Stimulated activated naive CD4-positive, alpha-beta T cell treated with Interleukin-2 at 50 U/mL for 16 hours (primary cell): Measurements from ENCODE around the gene GPR146.
A peak's percentile ranks its signal among the peaks of the same experiment; 100 is the strongest.
"Not testable (repeated sequence)": the region's sequence is repeated elsewhere in the genome, so short reads cannot be mapped to it uniquely, and the experiment has no call there.

Source experiments
- DNase-seq: peaks from one replicate; lab custom pipeline; 2025; lab: John Stamatoyannopoulos, UW

GPR146 gene

DNA sequence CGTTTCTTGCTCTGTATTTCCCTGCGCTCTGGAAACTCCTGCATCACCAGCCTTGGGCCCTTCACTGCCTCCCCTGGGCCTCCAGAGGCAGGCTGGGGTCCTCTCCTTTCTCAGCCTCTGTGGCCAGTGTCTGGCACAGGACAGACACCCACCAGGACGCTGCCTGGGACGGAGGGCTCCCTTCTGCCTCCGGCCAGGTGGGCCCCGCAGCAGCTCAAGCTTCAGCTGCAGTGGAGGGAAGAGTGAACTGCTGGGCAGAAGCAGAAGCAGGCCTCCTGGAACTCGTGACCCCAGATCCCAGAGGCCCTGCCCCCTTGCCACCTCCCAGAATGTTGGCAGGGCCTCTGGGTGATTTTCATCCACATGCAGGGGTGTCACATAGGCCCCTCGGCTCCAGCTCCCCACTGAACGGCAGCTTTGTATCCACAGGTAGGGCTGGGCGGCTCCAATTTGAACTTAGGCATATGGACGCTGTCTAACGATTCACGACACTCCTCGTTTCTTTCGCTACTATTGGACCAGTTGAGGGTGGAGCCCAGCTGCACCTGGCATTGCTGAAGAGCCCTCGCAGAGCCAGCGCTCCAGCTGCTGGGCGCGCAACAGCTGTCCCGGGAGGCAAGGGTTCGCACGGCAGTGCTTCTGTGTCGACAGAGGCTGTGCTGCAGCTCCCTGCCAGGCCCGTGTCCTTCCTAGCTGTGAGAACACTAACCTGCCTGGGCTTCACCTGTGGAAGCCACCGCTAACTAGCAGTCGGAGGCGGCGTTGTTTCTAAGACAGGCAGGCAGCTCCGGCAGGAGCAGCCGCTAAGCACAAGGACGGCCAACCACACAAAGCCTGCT is 18.4 kb upstream of the GPR146 start:
- no peak for DNase-seq

DNA sequence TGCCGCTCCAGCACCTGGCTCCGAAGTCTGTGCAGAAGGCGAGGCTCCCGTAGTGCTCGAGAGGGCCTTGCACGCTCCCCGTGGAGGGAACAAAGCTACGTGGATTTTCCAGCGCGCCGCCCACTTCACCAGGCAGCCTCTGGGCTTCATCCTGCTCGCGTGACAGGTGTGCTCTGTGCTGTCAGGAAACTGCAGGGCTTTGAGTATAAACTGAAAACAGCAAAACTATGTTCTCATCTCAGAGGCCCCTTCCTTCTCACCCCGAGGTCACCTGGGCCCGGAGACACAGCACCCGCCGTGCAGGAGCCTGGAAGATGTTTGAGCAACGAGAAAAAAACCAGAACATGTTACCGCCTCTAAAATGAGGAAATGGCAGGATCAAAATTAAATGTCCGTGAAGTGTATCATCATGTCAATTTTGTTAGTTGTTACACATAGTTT is 17.6 kb upstream of the GPR146 start:
- no peak for DNase-seq

DNA sequence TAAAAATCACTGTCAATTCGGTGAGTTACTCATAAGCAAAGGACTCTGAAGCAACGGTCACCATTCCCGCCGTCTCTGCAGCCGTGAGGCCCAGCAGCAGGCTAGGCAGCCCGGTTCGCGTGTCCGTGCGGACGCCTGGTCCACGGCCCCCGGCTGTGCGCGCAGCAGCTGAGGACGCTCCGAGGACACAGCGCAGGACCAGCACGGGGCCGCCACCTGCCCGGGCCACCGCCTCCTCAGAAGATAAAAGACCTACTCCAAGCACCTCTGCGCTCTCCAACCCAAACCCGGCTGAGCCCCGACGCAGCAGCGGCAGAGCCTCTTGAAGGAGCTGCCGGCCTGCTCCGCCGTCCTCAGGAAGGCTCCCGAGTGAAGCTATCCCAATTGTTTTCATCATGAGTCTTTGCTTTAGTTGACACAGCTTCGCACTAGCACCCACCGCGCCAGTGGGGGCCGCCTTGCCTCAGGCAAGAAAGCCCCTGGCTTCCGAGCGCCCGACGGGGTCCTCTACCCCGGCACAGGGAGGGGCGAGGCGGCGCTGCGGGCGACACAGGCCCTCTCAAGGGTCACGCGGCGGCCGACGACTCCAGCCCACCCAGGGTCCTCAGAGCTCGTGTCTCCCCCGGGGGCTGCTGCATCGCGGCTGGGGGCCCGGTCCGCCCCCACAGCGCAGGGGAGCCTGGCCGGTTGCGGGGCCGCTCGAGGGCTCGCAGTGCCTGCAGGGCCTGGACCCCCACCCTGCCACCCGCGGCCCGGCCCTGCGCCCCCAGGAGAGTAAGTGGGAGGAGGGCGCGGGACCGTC is 16.9 kb upstream of the GPR146 start:
- no peak for DNase-seq

DNA sequence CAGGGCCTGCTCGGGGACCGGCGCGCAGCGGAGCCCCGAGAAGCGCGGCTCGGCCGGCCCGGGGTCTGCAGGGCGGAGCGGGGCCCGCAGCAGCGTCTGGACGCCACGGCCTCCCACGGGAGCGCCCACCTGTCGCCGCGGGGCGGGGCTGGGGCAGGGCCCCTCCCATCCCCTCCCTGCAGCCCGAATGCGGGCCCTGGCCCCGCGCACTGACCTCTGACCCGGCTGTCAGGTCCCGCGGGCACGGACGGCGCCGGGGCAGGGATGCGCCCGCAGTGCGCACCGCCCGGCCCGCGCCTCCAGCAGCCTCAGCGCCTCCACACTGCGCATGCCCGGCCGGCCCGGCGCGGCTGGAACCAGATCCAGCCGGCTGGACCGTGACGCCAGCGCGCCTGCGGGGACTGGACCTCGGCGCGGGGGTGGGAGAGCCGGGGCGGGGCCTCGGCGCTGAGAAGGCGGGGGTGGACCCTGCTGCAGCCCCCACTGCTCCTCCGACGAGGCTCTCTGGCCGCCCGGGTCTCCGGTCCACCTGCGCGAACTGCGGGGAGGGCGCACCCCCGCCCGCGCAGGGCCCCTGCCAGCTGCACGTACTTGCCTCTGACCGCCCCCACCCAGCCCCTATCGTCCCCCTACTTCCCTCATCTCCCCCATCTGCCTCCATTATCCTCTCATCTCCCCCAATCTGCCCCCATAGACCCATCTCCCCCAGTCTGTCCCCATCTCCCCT is 16.1 kb upstream of the GPR146 start:
- DNase-seq: peak; percentile 79

DNA sequence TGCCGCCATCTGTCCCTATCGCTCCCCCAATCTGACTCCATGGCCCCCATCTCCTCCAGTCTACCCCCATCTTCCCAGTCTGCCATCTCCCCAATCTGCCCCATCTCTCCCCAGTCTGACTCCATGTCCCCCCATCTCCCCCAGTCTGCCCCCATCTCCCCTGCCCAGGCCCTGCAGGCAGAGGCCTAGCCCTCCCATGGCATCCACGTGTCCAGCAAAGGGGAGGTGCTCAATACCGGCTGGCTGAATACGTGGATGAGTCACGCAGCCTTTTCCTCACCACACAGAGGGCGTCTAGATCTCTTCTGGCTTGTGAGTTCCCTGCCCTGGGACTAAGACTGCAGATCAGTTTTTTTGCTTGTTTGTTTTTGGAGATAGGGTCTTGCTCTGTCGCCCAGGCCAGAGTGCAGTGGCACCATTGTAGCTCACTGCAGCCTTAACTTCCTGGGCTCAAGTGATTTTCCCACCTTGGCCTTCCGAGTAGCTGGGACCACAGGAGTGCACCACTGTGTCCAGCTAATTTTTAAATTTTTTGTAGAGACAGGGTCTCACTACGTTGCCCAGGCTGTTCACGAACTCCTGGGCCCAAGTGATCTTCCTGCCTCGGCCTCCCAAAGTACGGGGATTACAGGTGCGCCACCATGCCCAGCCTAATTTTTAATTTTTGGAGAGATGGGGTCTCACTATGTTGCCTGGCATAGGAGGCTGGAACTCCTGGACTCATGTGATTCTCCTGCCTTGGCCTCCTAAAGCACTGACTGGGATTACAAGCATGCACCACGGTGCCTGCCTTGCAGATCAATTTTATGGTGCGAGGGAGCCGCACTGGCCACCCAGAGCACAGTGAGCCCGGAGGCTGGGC is 15.3 kb upstream of the GPR146 start:
- peak; percentile 61 for DNase-seq

DNA sequence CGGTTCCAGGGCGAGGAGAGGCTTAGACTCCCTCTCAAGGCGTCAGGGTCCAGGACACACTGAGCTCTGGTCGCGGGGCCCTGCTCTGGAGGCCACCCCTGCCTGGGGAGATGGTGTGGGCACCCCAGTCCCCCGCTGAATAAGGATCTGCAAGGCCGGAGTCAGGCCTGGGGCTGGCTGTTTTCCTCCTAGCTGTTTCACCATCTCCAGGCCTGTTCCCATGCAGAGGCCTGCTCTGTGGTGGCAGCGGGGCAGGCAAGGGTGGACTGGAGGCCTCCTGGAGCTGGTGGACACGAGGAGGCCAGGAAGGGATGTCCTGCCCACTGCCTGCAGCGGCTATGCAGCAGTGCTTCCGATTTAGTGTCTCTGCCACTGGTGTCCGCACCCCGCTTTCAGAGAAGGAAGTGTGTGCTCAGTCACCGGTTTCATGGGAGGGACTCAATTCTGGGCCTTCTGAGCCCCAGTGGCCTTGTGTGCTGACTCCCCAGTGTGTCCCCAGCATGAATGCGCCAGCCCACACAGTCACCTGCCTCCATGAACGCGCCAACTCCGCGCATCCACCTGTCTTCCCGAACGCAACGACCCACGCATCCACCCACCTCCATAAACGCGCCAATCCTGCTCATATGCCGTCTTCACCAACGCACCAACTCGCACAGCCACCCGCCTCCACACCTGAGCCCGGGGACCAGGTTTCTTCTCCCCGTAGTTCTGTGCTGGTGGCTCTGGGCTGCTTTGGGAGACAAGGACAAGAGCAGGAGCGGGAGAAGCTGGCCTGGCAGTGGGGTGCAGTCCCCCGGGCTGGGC is 14.5 kb upstream of the GPR146 start:
- no peak for DNase-seq

DNA sequence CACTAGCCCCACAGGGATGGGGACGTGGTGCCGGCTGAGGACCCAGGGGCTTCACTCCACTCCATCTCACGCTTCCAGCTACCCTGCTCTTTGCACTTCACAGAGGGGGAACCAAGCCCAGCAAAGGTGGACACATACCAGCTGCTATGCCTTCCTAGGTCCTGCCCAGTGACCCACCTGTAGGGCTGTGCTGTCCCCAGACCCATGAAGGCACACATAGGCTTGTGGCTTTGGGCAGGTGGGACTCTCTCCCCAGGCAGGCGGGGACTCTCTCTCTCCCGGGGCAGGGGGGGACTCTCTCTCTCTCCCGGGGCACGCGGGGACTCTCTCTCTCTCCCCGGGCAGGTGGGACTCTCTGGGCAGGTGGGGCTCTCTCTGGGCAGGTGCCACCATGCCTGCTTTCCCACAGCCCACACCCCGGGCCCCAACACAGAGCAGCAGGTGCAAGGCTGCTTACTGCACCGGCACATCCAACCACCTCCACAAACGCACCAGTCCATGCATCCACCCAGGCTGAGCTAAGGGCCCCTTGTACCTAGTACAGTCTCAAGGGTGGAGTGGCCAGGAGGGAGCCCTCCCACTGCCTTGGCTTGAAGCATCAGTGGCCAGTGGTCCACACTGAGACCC is 13.8 kb upstream of the GPR146 start:
- DNase-seq: no peak

DNA sequence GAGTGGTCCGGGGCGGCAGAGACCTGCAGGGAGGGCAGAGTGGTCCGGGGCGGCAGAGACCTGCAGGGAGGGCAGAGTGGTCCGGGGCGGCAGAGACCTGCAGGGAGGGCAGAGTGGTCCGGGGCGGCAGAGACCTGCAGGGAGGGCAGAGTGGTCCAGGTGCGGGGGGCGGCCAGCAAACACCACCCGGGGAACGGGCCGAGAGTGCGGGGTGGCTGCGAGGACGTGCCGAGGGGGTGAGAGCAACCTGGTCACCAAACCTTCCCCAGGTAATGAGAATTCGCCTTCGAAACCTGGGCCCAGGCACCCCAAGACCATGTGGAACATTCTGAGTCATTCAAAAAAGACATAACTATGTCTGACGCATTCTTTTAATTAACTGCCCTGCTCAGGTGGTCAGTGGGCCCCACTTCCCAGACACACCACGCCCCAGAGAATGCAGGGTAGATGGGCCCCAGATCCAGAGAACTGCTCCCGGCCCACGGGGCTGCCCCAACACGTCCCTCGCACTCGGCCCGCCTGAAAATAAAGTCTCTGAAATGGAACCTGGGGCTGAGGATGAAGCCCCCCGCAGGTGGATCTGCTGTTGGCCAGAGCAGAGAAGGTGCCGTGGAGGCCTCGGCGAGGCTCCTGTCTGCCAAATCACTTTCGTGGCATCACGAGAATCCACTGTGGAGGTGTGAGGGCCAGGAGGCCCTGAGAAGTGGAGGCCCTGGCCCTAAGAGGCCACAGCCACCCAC is 12.5 kb upstream of the GPR146 start:
- DNase-seq: no peak

DNA sequence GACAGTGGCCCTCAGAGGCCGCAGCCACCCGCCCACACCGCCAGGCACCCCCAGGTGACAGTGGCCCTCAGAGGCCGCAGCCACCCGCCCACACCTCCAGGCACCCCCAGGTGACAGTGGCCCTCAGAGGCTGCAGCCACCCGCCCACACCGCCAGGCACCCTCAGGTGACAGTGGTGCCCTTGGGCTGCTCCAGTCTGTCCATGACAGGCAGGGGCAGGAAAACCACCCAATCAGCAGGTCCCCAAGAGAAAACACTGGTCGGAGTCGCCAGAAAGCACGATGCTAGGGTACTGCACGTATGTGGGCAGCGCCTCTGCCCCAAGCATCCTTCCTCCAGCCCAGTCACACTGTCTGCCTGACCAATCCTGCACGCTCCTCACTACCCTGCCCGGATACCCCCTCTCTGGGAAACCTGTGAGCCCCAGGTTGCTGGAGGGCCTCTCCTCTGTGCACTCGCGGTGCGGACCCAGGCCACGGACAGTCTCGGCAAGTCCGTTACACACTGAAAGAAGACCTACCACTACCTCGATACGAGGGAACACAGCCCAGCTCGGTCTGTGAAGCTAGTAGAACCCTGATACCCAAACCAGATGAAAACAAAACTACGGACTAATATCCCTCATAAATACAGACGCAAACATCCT is 11.7 kb upstream of the GPR146 start:
- no peak for DNase-seq

DNA sequence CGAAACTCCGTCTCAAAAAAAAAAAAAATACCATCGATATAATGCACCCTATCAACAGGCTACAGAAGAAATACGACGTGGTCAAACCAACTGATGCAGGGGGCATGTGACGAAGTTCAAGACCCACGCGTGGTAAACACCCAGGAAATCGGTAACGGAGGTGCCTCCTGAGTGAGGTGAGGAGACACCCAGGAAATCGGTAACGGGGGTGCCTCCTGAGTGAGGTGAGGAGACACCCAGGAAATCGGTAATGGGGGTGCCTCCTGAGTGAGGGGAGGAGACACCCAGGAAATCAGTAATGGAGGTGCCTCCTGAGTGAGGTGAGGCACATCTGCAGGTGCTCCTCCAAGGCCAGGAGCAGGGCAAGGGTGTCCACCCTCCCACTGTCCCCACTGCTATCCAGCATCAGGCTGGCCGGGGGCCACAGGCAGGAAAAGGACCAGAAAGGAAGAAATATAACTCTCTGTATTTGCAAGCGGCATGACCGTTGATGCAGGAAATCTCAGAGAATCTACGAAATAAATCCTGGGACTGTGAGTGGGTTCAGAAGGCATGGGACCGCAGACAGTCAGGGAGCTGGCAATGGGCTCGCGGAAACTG is 10.7 kb upstream of the GPR146 start:
- no peak for DNase-seq

DNA sequence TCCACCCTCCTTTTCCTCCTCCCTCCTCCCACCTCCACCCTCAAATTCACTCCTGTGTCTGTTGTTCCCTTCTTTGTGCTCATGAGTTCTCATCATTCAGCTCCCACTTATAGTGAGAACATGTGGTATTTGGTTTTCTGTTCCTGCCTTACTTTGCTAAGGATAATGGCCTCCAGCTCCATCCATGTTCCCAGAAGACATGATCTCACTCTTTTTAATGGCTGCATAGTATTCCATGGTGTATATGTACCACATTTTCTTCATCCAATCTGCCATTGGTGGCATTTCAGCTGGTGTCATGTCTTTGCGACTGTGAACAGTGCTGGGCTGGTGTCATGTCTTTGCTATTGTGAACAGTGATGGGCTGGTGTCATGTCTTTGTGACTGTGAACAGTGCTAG is 9.6 kb upstream of the GPR146 start:
- not testable (repeated sequence) for DNase-seq

DNA sequence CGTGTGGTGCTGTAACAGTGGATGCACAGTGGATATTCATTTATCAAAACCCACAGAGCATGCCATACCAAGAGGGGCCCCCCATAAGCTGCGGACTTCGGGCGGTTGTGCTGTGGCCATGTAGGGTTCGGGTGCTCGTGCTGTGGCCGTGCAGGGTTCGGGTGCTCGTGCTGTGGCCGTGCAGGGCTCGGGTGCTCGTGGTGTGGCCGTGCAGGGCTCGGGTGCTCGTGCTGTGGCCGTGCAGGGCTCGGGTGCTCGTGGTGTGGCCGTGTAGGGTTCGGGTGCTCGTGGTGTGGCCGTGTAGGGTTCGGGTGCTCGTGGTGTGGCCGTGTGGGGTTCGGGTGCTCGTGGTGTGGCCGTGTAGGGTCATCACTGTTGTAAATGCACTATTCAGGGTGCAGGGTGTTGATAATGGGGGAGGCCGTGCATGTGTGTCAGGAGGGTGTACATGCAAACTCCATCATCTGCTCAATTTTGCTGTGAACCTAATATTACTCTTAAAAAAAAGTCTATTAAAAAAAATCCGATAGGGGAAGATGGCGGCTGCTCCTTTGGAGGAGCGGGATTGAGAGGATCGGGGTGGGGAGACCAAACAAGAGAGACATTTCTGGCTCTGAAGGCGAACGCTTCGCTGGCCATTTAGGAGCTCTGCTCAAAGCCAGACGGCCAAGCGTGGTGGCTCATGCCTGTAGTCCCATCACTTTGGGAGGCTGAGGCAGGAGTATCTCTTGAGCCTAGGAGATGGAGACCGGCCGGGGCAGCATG is 8.0 kb upstream of the GPR146 start:
- DNase-seq: not testable (repeated sequence)

DNA sequence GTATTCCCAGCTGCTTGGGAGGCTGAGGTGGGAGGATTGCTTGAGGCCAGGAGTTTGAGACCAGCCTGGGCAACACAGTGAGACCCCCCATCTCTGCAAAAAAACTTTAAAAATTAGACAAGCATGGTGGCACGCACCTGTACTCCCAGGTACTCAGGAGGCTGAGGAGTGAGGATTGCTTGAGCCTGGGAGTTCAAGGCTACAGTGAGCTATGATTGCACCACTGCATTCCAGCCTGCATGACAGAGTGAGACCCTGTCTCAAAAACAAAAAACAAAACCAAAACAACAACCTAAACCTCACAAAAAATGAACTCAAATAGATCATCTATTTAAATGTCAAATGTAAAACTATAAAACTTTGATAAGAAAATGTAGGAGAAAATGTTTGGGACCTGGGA is 4.1 kb upstream of the GPR146 start:
- not testable (repeated sequence) for DNase-seq

DNA sequence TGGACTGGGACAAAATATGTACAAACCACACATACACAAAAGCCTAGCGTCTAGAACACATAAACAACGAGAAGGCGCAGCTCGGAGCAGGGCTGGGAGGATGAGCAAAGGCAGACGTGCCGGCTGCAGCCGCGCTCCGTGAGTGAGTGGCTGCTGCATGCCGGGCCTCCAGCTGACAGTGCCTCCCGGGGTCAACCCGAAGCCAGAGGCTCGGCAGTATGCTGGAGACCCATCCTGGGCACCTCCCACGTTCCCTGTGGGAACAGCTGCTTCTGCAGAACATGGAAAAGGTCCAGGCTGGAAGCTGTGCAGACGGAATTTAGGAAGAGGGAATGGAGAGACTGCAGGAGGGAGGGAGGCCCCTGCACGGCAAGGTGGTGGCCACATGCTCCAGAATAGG is 3.6 kb upstream of the GPR146 start:
- no peak for DNase-seq

DNA sequence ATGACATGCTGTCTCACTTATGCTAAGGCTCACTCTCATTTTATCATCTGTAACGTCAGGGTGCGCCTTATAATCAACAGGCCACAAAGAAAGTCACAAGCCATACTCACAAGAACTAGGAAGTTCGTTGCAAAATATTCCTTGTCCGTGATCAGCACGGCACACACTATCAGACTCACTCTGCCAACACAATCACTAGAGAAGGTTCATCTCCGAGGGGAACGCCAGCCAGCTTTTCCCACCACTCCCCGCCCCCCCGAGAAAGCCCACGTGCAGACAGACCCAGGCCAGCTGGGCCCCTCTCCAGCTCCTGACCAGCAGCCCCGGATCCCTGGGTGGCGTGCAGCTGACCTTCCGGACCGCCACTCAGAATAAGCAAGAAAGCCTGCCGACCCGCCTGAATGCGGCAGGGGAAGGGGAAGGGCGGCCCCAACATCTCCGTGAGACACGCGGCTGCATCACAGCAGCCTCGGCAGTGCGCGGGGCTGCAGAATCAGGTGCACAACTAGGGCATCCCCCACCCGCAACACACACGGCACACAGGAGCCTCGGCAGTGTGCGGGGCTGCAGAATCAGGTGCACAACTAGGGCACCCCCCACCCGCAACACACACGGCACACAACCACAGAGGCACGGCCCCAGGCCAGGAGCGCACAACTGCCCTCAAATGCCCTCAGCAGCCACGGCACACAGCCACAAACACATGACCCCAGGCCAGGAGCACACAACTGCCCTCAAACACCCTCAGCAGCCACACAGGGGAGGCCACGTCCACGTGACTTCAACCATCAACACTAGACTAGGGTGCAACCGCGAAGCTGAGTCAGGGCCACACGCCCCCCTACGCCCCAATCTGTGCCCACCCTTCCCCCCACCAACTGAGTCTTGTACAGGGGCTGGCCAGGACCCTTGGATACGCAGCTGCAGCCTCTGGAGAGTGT is 2.5 kb upstream of the GPR146 start:
- no peak for DNase-seq

DNA sequence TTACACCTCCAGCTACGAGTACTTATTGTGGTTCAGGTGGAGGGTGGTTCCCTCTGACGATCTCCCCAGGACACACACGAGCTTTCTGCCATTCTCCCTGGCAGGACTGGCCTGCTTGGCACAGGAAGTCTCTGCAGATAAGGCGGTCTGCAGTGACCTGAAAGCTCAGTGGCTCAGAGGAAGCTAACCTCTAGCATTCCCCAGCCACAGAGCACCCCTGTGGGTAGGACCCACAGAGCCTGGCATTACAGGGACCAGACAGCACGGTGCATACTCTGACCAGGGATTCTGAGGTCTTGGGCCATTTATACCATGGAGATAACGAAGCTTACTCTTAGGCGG is 1.9 kb upstream of the GPR146 start:
- DNase-seq: no peak
